ENCODE measurements around the gene LARGE1. TPM values are rescaled to one million over a fixed set of nuclear protein-coding genes. Genes with fewer than 3 reads are reported as not detected.

The LARGE1 gene
- total and polyA plus RNA-seq, 9 of the 15 experiments (the other 6 are each of a cell fraction or from before 2014, with no cell fraction given), result 0.01 to 0.66 (median 0.14) TPM; not detected in 2

DNA sequence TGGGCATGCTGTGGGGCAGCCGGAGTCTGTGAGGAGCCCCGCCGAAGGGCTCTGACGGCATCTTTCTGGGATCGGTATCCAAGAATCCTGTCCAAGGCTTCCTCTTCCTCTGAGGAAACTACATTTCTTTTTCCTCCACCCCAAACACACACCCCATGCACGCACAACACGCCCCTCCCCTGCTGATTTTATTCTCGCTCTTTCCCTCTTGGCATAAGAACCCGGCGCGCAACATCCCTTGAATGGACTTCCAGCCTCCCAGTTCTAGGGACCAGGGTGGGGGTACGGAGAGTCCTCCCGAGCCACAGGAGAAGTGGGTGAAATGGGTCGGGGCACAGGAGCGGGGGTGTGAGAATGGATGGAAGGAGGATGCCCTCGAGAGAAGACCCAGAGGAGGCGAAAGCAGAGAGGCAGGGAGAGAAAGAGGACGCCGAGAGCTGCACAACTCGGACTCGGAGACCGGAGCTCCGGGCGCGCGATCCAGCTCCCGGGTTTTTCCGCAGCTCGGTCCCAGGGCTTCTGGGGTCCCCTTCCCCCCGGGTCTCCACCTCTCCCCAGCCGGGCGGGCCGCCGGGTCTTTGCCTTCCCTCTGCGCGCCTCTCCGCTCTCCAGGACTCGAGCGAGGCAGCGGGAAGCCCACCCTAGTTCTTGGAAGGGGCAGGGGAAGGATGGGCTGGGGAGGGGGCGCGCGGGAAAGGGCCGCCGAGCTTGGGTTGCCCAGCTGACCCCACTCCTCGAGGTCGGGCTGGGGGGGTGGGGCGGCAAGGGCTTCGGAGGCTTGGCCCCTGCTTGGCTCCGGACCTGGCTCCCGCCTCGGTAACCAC, 1.5 kb upstream of the LARGE1 start:
- POLR2A ChIA-PET, result interaction anchor here (0.6 kb wide), 1 partner anchor 1008 kb away, joined by 3 read pairs; no protein-coding TSS in a partner anchor

More for the DNA sequence above, 1.5 kb upstream of the LARGE1 start:
- Histone ChIP-seq H3K4me1 (replicated peaks in 1 of 2; ENCODE audit: control insufficient read depth in 2 of 2, insufficient read depth in 2 of 2, low read length in 2 of 2) (peaks cover 0 to 17% of the 10 kb centered on the region in 2 experiments; a peak in 2 of 5 replicates), H4K20me1 (replicated peaks; ENCODE audit: control insufficient read depth, insufficient read depth, low read length) (no peaks in the 10 kb centered on the region), H3K27ac (ENCODE audit: extremely low read depth, low read depth, low read length) (no peak overlapping the region), H3K27me3 (ENCODE audit: control insufficient read depth in 2 of 2, insufficient read depth in 2 of 2, low read length in 2 of 2) (no peaks in the 10 kb centered on the region), H3K9me3 (replicated peaks; ENCODE audit: control insufficient read depth, insufficient read depth, low read depth, low read length) (no peaks in the 10 kb centered on the region), H3K36me3 (ENCODE audit: control insufficient read depth, insufficient read depth, low read length) (no peaks in the 10 kb centered on the region), H3K4me3 (0 out of 2 replicates have a peak overlapping the region, but pooled peaks have one; percentile 19), H3K79me2 (ENCODE audit: control insufficient read depth, insufficient read depth, low read length) (no peaks in the 10 kb centered on the region), H2AFZ (ENCODE audit: low read depth, low read length) (no peak overlapping the region), H3K9me1 (ENCODE audit: control insufficient read depth, insufficient read depth, low read length) (no peaks in the 10 kb centered on the region), H3K4me2 (ENCODE audit: insufficient read depth, low read length) (no peak overlapping the region), H3K9ac (ENCODE audit: insufficient read depth in 1 of 2, low read depth in 2 of 2, low read length in 2 of 2) (no peak overlapping the region)
- DNase-seq (ENCODE audit: extremely low read depth in 1 of 4, low spot score in 3 of 4) (no peak), FAIRE-seq (no peak), ATAC-seq (no peak)
- intact Hi-C loops (cut with micrococcal nuclease) (loop anchor here (5.0 to 10.0 kb wide), 2 partner anchors 1103 to 1311 kb away; no protein-coding TSS in a partner anchor), in situ Hi-C loops (cut with MboI) (no loop called here)
- WGBS (ENCODE audit: insufficient coverage, low coverage, missing lambda C conversion rate), result 75% methylated on average over 7 of the region's 52 CpGs
- CTCF ChIA-PET (ENCODE audit: low intra/inter-chr PET ratio), result no interaction called here
- TF ChIP-seq HMG20B (CRISPR knock-in tag; IDR thresholded peaks at IDR 0.05), result no peak
- no peak for TF ChIP-seq HDAC6 (IDR thresholded peaks at IDR 0.05; ENCODE audit: low read depth, low read length)
- TF ChIP-seq FOXJ3 (CRISPR knock-in tag; IDR thresholded peaks at IDR 0.05), result no peak
- TF ChIP-seq IRF1 (CRISPR knock-in tag; IDR thresholded peaks at IDR 0.05; ENCODE audit: borderline replicate concordance), result no peak
- no peak for TF ChIP-seq ZNF184 (CRISPR knock-in tag; IDR thresholded peaks at IDR 0.05)
- TF ChIP-seq CREB3L1 (IDR thresholded peaks at IDR 0.05; ENCODE audit: borderline replicate concordance, low read depth), result no peak
- no peak for TF ChIP-seq CCNT2 (IDR thresholded peaks at IDR 0.05; ENCODE audit: borderline replicate concordance, extremely low read depth, insufficient read length, low read depth, low read length)
- no peak for TF ChIP-seq ZBTB43 (CRISPR knock-in tag; IDR thresholded peaks at IDR 0.05)
- no peak for TF ChIP-seq HIVEP1 (CRISPR knock-in tag; IDR thresholded peaks at IDR 0.05)
- TF ChIP-seq KAT2B (IDR thresholded peaks at IDR 0.05; ENCODE audit: low read depth, low read length), result no peak
- no peak for TF ChIP-seq SNIP1 (IDR thresholded peaks at IDR 0.05; ENCODE audit: low read depth)
- TF ChIP-seq YY1 (IDR thresholded peaks at IDR 0.05; ENCODE audit: borderline replicate concordance in 1 of 3, control insufficient read depth in 1 of 3, extremely low read depth in 1 of 3, insufficient read depth in 3 of 3, insufficient read length in 1 of 3, insufficient replicate concordance in 2 of 3, low read depth in 1 of 3, low read length in 2 of 3), result no peak
- BruUV-seq (replicated peaks), result no TSS peak

Data from K562 (cell line).